Left forelimb (tissue), 1 donor: ENCODE results near the gene OR5AC2.
A peak's percentile ranks its signal among the peaks of the same experiment; 100 is the strongest.

ENCODE experiments used
- DNase-seq: peaks from one replicate; pipeline ENCODE4 v3.0.0-alpha.2; 2018; ENCODE audit warnings: low spot score

Gene OR5AC2

GRCh38 chr3:98086873-98087272 lies at the start of gene OR5AC2:
Gene OR5AC2 (plus strand): TSS chr3:98087173. CDS start chr3:98087173, 0 bp downstream.
- no peak for DNase-seq

- no peak for DNase-seq
Observed at GRCh38 chr3:98038286-98038685, 48.7 kb upstream of the OR5AC2 start.

GRCh38 chr3:98038876-98039275 lies 48.1 kb upstream of the OR5AC2 start:
- DNase-seq = no peak

GRCh38 chr3:98039322-98040024 lies 47.5 kb upstream of the OR5AC2 start:
- DNase-seq = peak; percentile 75

- no peak for DNase-seq
Observed at GRCh38 chr3:98041350-98041749, 45.6 kb upstream of the OR5AC2 start.

GRCh38 chr3:98048586-98048985 lies 38.4 kb upstream of the OR5AC2 start:
- no peak for DNase-seq

GRCh38 chr3:98049271-98049670 lies 37.7 kb upstream of the OR5AC2 start:
- DNase-seq = no peak

- DNase-seq = no peak
Observed at GRCh38 chr3:98056035-98056434, 30.9 kb upstream of the OR5AC2 start.

- DNase-seq = no peak
Observed at GRCh38 chr3:98057631-98058030, 29.3 kb upstream of the OR5AC2 start.

GRCh38 chr3:98058244-98058960 lies 28.6 kb upstream of the OR5AC2 start:
- no peak for DNase-seq

- no peak for DNase-seq
Observed at GRCh38 chr3:98068824-98069223, 18.1 kb upstream of the OR5AC2 start.

- DNase-seq = no peak
Observed at GRCh38 chr3:98070840-98071239, 16.1 kb upstream of the OR5AC2 start.

- DNase-seq = no peak
Observed at GRCh38 chr3:98073486-98073885, 13.5 kb upstream of the OR5AC2 start.

- no peak for DNase-seq
Observed at GRCh38 chr3:98095882-98096281, 8.9 kb downstream of the OR5AC2 start.

- DNase-seq = no peak
Observed at GRCh38 chr3:98099848-98100247, 12.9 kb downstream of the OR5AC2 start.

- DNase-seq = no peak
Observed at GRCh38 chr3:98108162-98108561, 21.2 kb downstream of the OR5AC2 start.

GRCh38 chr3:98109807-98110549 lies 23.0 kb downstream of the OR5AC2 start:
- DNase-seq = no peak

- no peak for DNase-seq
Observed at GRCh38 chr3:98110550-98110908, 23.6 kb downstream of the OR5AC2 start.

- no peak for DNase-seq
Observed at GRCh38 chr3:98114264-98114663, 27.3 kb downstream of the OR5AC2 start.

GRCh38 chr3:98115717-98116116 lies 28.7 kb downstream of the OR5AC2 start:
- DNase-seq = no peak

- no peak for DNase-seq
Observed at GRCh38 chr3:98130421-98130820, 43.4 kb downstream of the OR5AC2 start, which contains the start of gene OR5H1. Gene OR5H1 (plus strand): TSS chr3:98130721. CDS start chr3:98132698, 1,977 bp downstream.

GRCh38 chr3:98136631-98137030 lies 49.7 kb downstream of the OR5AC2 start:
- no peak for DNase-seq
